A673 (cell line): Measurements from ENCODE around the gene PEX5L. TPM values are rescaled to one million over a fixed set of nuclear protein-coding genes. Genes with fewer than 3 reads are reported as not detected.

Experiments used
- BruUV-seq: library from RNA; stranded (reverse); fragments of 400-500 nt; replicated peaks from 2 replicates; lab custom pipeline; 2021; lab: Mats Ljungman, UMichigan
- CTCF ChIA-PET: fragments of 300-600 bp; sonication (Branson Sonifier 250); formaldehyde crosslinking; loops from one replicate; lab custom pipeline; 2022; ENCODE audit warnings: antibody characterized with exemption; lab: Charles Lee
- POLR2A ChIA-PET: fragments of 300-600 bp; sonication (Branson Sonifier 250); formaldehyde crosslinking; loops from one replicate; lab custom pipeline; 2022; ENCODE audit warnings: antibody characterized with exemption; ENCODE audit not compliant: low non-redundant PET; lab: Charles Lee
- DNase-seq: peaks from one replicate; pipeline ENCODE4 v3.0.0-alpha.2; 2015; ENCODE audit warnings: low spot score
- H3K27ac ChIP-seq: fragments of 200-600 bp; sonication (generic); 2 replicates; pipeline ENCODE4 v1.5.1; 2016; ENCODE audit warnings: mixed run types, low read depth, mild to moderate bottlenecking, mixed read lengths, antibody characterized with exemption, low read length; ENCODE audit not compliant: poor library complexity, severe bottlenecking
- H3K27me3 ChIP-seq: fragments of 200-600 bp; sonication (generic); replicated peaks from 2 replicates; pipeline ENCODE4 v1.6.1; 2017; ENCODE audit warnings: mixed run types, low read depth, mild to moderate bottlenecking, mixed read lengths, antibody characterized with exemption, low read length; ENCODE audit not compliant: insufficient read depth, poor library complexity
- H3K36me3 ChIP-seq: fragments of 200-600 bp; sonication (generic); 2 replicates; pipeline ENCODE4 v1.6.1; 2016; ENCODE audit warnings: mixed run types, mild to moderate bottlenecking, mixed read lengths, antibody characterized with exemption, low read length; ENCODE audit not compliant: insufficient read depth, poor library complexity, severe bottlenecking
- H3K4me1 ChIP-seq: fragments of 200-600 bp; sonication (generic); 2 replicates; pipeline ENCODE4 v1.6.1; 2017; ENCODE audit warnings: mixed run types, mild to moderate bottlenecking, mixed read lengths, antibody characterized with exemption, low read length; ENCODE audit not compliant: insufficient read depth, poor library complexity, severe bottlenecking
- H3K4me3 ChIP-seq: fragments of 200-600 bp; sonication (generic); 2 replicates; pipeline ENCODE4 v1.5.1; 2016; ENCODE audit warnings: low read depth, mixed run types, mild to moderate bottlenecking, mixed read lengths, low read length; ENCODE audit not compliant: poor library complexity, severe bottlenecking
- H3K9me3 ChIP-seq: fragments of 200-600 bp; sonication (generic); 2 replicates; pipeline ENCODE4 v1.6.1; 2016; ENCODE audit warnings: mixed run types, low read depth, mild to moderate bottlenecking, mixed read lengths, antibody characterized with exemption, low read length; ENCODE audit not compliant: poor library complexity, severe bottlenecking
- EZH2 ChIP-seq: fragments of 200-600 bp; sonication (generic); IDR thresholded peaks from 2 replicates; pipeline ENCODE4 v1.6.1; 2017; ENCODE audit warnings: borderline replicate concordance, low read depth, mild to moderate bottlenecking, mixed read lengths, antibody characterized with exemption, low read length; ENCODE audit not compliant: poor library complexity, severe bottlenecking
- intact Hi-C: fragments of 100-400 bp; cut with micrococcal nuclease; formaldehyde crosslinking; loops from one replicate; pipeline ENCODE4 v1.10.0; 2022; ENCODE audit not compliant: unreplicated experiment
- total RNA-seq: library from RNA; stranded (reverse); gene quantifications from 2 replicates; pipeline ENCODE4 v1.2.3, GENCODE V29; 2021
- TF ChIP-seq, protein P1 (sequence below): fragments of 300-800, 200-600 bp; sonication (generic); conservative IDR thresholded peaks from 2 replicates; pipeline ENCODE4 v1.5.1; 2017; ENCODE audit warnings: low read depth, mild to moderate bottlenecking, antibody characterized with exemption, low read length, moderate library complexity, mixed read lengths

Gene PEX5L
- total RNA-seq, 1 experiment from 2014 or later: not detected

GRCh38 chr3:179950840-179951239, 85.9 kb downstream of the PEX5L start:
- POLR2A ChIA-PET: no interaction called here
- Histone ChIP-seq H3K27ac (no peak overlapping the region), H3K27me3 (peaks cover 65% of the 10 kb centered on the region), H3K9me3 (no peaks in the 10 kb centered on the region), H3K4me1 (no peaks in the 10 kb centered on the region), H3K36me3 (no peaks in the 10 kb centered on the region), H3K4me3 (no peak overlapping the region)
- BruUV-seq: no TSS peak
- no peak for DNase-seq
- TF ChIP-seq, protein P1, sequence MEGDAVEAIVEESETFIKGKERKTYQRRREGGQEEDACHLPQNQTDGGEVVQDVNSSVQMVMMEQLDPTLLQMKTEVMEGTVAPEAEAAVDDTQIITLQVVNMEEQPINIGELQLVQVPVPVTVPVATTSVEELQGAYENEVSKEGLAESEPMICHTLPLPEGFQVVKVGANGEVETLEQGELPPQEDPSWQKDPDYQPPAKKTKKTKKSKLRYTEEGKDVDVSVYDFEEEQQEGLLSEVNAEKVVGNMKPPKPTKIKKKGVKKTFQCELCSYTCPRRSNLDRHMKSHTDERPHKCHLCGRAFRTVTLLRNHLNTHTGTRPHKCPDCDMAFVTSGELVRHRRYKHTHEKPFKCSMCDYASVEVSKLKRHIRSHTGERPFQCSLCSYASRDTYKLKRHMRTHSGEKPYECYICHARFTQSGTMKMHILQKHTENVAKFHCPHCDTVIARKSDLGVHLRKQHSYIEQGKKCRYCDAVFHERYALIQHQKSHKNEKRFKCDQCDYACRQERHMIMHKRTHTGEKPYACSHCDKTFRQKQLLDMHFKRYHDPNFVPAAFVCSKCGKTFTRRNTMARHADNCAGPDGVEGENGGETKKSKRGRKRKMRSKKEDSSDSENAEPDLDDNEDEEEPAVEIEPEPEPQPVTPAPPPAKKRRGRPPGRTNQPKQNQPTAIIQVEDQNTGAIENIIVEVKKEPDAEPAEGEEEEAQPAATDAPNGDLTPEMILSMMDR: no peak
- intact Hi-C loops: no loop called here
- CTCF ChIA-PET: no interaction called here

- no peak overlapping the region for H3K27ac ChIP-seq
- H3K4me1 ChIP-seq: no peaks in the 10 kb centered on the region
- intact Hi-C loops: no loop called here
- CTCF ChIA-PET: no interaction called here
- POLR2A ChIA-PET: no interaction called here
- no peaks in the 10 kb centered on the region for H3K9me3 ChIP-seq
- no TSS peak for BruUV-seq
- H3K27me3 ChIP-seq: peaks cover 55% of the 10 kb centered on the region
- H3K36me3 ChIP-seq: no peaks in the 10 kb centered on the region
- no peak for DNase-seq
- TF ChIP-seq EZH2: no peak
- no peak overlapping the region for H3K4me3 ChIP-seq
Observed at GRCh38 chr3:179949869-179950268, 86.9 kb downstream of the PEX5L start.

DNA sequence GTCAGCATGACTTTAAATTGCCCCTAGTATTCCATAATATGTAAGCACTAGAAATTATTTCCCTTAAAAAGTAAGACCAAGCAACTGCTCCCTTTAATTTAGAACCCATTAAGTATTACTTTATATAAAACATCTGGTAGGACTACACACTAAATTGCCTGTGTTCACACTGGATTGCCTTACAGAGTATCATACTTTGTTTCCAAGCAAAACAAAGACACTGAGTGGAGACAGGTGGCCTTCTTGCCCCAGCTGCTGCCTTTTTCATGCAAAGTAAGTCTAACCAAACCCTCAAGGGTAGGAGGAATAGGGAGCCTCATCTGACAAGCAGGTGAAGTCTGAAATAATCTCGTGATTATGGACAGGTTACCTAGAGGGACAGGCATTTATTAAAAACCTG, 87.3 kb downstream of the PEX5L start:
- H3K36me3 ChIP-seq: no peaks in the 10 kb centered on the region
- no peak for TF ChIP-seq EZH2
- TF ChIP-seq, protein P1: no peak
- no peak overlapping the region for H3K27ac ChIP-seq
- H3K9me3 ChIP-seq: no peaks in the 10 kb centered on the region
- ChIA-PET CTCF (no interaction called here), POLR2A (no interaction called here)
- no peaks in the 10 kb centered on the region for H3K4me1 ChIP-seq
- intact Hi-C loops: no loop called here
- DNase-seq: no peak
- H3K27me3 ChIP-seq: peaks cover 51% of the 10 kb centered on the region
- no TSS peak for BruUV-seq
- H3K4me3 ChIP-seq: no peak overlapping the region

DNA sequence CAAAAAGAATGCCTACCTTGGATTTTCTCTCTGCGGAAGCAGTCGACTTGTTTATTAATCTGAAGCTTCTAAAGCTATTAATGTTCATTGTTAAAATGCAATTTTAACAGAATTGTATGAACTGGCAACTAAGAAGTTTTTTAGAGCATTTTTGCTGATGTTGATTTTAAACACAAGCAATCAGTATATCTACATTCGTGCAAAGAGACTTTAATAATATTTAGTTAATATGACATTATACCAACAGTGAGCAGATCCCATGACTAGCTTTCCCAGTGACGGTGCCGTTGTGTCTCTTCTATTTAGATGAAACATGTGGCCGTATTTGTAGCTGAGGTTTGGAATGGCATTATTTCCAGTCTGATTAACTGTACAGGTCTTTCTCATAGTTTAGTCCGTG, 88.0 kb downstream of the PEX5L start:
- no TSS peak for BruUV-seq
- POLR2A ChIA-PET: no interaction called here
- no peaks in the 10 kb centered on the region for H3K4me1 ChIP-seq
- H3K27ac ChIP-seq: no peak overlapping the region
- no peak overlapping the region for H3K4me3 ChIP-seq
- TF ChIP-seq EZH2: no peak
- TF ChIP-seq, protein P1: no peak
- no peak for DNase-seq
- intact Hi-C loops: no loop called here
- CTCF ChIA-PET: no interaction called here
- no peaks in the 10 kb centered on the region for H3K9me3 ChIP-seq
- H3K36me3 ChIP-seq: no peaks in the 10 kb centered on the region
- H3K27me3 ChIP-seq: peaks cover 45% of the 10 kb centered on the region
